Omental fat pad (tissue), 4 donors: ENCODE data around the gene C19orf38. TPM values are rescaled to one million over a fixed set of nuclear protein-coding genes. Genes with fewer than 3 reads are reported as not detected.

Experiments used
- ATAC-seq: fragments of 150-250 bp; one replicate; pipeline ENCODE4 v1.9.1; 2016; ENCODE audit warnings: mild to moderate bottlenecking, moderate library complexity; ENCODE audit not compliant: low FRiP score
- DNase-seq: peaks from one replicate; pipeline ENCODE4 v3.0.0-alpha.2; 2019; ENCODE audit warnings: low spot score
- small RNA-seq: library from RNA; depleted of rRNA; stranded (forward); fragments of <200 nt; gene quantifications from one replicate; pipeline ENCODE3, GENCODE V24; 2016
- total RNA-seq, 4 donors: library from RNA; depleted of rRNA; stranded (reverse); fragments of >200 nt; gene quantifications; one replicate each; pipeline ENCODE4 v1.1.0, GENCODE V29; 2016
- TF ChIP-seq, protein P1 (sequence below), 3 donors: fragments of 450-650 bp; IDR thresholded peaks; one replicate each; pipeline ENCODE4 v1.5.1; 2016 to 2017; ENCODE audit warnings: antibody characterized with exemption in 3 of 3, mild to moderate bottlenecking in 3 of 3, moderate library complexity in 2 of 3

C19orf38 gene
- total RNA-seq, 4 donors from 2014 or later: 1.0 to 7.9 (median 4.9) TPM

GRCh38 chr19:10913716-10914340 is 65.6 kb downstream of the C19orf38 start:
- no peak for DNase-seq
- ATAC-seq: no peak
- TF ChIP-seq, protein P1, sequence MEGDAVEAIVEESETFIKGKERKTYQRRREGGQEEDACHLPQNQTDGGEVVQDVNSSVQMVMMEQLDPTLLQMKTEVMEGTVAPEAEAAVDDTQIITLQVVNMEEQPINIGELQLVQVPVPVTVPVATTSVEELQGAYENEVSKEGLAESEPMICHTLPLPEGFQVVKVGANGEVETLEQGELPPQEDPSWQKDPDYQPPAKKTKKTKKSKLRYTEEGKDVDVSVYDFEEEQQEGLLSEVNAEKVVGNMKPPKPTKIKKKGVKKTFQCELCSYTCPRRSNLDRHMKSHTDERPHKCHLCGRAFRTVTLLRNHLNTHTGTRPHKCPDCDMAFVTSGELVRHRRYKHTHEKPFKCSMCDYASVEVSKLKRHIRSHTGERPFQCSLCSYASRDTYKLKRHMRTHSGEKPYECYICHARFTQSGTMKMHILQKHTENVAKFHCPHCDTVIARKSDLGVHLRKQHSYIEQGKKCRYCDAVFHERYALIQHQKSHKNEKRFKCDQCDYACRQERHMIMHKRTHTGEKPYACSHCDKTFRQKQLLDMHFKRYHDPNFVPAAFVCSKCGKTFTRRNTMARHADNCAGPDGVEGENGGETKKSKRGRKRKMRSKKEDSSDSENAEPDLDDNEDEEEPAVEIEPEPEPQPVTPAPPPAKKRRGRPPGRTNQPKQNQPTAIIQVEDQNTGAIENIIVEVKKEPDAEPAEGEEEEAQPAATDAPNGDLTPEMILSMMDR (IDR thresholded peaks at IDR 0.05): no peak

- no peak for DNase-seq
- TF ChIP-seq, protein P1 (IDR thresholded peaks at IDR 0.05): no peak
- ATAC-seq: no peak
These were observed 67.2 kb downstream of the C19orf38 start for GRCh38 chr19:10915130-10916091.

GRCh38 chr19:10916602-10917001 is 68.4 kb downstream of the C19orf38 start:
- ATAC-seq (no peak), DNase-seq (no peak)
- TF ChIP-seq, protein P1 (IDR thresholded peaks at IDR 0.05): no peak

GRCh38 chr19:10918359-10918758 is 70.1 kb downstream of the C19orf38 start:
- ATAC-seq (no peak), DNase-seq (no peak)
- TF ChIP-seq, protein P1 (IDR thresholded peaks at IDR 0.05): no peak

Small RNA genes lying within 50 kb of the gene (small RNA-seq; reads per million reads assigned to genes)
- gene MIR199A1 (not detected), gene MIR6793 (not detected)

Other genes starting within 250 kb of the C19orf38 start
- 100 to 1,000 TPM in 2 of 4 donors, 10 to 100 TPM in 2; 49.3 to 114 (median 85.0) TPM for gene SLC44A2, start 222.9 kb upstream of the C19orf38 start, total RNA-seq
- 100 to 1,000 TPM; 101 to 237 (median 120) TPM for gene ILF3, start 194.1 kb upstream of the C19orf38 start, total RNA-seq
- gene QTRT1, start 147.0 kb upstream of the C19orf38 start, total RNA-seq: 10 to 100 TPM; 25.0 to 40.2 (median 28.9) TPM
- gene DNM2, start 130.3 kb upstream of the C19orf38 start, total RNA-seq: 100 to 1,000 TPM in 2 of 4 donors, 10 to 100 TPM in 2; 76.5 to 135 (median 99.9) TPM
- gene TMED1, start 12.2 kb upstream of the C19orf38 start, total RNA-seq: 10 to 100 TPM; 30.1 to 35.7 (median 32.4) TPM
- gene CARM1, start 23.1 kb downstream of the C19orf38 start, total RNA-seq: 10 to 100 TPM; 11.8 to 20.5 (median 16.5) TPM
- 10 to 100 TPM; 31.0 to 52.4 (median 39.1) TPM for gene YIPF2, start 80.2 kb downstream of the C19orf38 start, total RNA-seq
- 10 to 100 TPM; 14.7 to 22.1 (median 20.3) TPM for gene TIMM29, start 80.4 kb downstream of the C19orf38 start, total RNA-seq
- 10 to 100 TPM; 42.4 to 89.9 (median 57.8) TPM for gene SMARCA4, start 112.6 kb downstream of the C19orf38 start, total RNA-seq
- 100 to 1,000 TPM in 2 of 4 donors, 10 to 100 TPM in 2; 21.2 to 397 (median 114) TPM for gene LDLR, start 241.0 kb downstream of the C19orf38 start, total RNA-seq